ENCODE data around the gene JUP. TPM values are rescaled to one million over a fixed set of nuclear protein-coding genes. Genes with fewer than 3 reads are reported as not detected.
A peak's percentile ranks its signal among the peaks of the same experiment; 100 is the strongest.

The JUP gene
- total and polyA plus RNA-seq, 2 of the 13 experiments (the other 11 are each of a cell fraction or from before 2014, with no cell fraction given), result 12.1 to 20.6 TPM

DNA sequence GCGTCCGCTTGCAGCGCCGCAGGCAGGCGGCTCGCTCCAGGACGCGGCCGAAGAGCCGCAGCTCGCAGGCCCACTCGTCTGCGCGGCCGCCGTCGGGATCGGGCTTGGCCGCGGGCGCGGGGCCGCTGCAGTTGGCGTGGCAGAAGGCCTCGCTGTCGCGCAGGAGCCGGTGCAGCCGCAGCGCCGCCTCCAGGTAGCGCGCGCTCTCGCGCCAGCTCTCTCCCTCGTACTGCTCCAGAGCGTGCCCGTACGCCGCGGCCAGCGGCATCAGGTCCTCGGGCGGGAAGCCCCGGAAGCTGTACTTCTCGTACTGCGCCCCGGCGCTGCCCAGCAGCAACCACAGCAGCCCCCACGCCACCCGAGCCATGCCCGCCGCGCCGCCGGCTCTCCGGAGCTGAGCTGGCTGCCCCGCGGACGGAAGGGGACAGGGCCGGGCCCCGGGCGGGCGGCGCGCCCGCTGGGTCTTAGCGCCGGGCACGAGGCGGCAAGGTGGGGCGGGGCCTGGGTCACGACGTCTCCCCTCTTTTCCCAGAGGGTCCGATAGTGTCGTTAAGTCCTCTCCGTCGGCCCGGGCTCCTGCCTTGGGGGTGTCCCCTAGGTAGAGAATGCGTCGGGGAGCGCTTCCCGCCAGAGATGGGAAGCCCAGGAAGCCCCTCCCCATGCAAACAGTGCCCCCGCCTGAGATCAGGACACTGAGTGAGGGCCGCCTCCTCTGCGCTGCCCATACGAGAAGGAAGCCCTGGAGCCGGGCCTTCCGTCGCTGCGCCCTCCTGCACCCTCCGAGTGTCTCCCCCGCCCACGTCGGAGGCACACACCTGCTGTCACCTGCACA lies 25.3 kb upstream of the JUP start, which contains the start of gene P3H4 (continued):
- TF ChIP-seq, protein P1, sequence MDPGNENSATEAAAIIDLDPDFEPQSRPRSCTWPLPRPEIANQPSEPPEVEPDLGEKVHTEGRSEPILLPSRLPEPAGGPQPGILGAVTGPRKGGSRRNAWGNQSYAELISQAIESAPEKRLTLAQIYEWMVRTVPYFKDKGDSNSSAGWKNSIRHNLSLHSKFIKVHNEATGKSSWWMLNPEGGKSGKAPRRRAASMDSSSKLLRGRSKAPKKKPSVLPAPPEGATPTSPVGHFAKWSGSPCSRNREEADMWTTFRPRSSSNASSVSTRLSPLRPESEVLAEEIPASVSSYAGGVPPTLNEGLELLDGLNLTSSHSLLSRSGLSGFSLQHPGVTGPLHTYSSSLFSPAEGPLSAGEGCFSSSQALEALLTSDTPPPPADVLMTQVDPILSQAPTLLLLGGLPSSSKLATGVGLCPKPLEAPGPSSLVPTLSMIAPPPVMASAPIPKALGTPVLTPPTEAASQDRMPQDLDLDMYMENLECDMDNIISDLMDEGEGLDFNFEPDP (CRISPR knock-in tag; conservative IDR thresholded peaks at IDR 0.05), result no peak
- TF ChIP-seq ZMAT3 (CRISPR knock-in tag; conservative IDR thresholded peaks at IDR 0.05), result peak; percentile 96
- no peak for TF ChIP-seq ATF7 (IDR thresholded peaks at IDR 0.05)
- peak; percentile 9; the same call in 1 of the 2 replicates for TF ChIP-seq ATF7 (CRISPR knock-in tag; IDR thresholded peaks at IDR 0.05)
- TF ChIP-seq ZNF17 (CRISPR knock-in tag; IDR thresholded peaks at IDR 0.05), result no peak
- TF ChIP-seq ZBTB7A (CRISPR knock-in tag; IDR thresholded peaks at IDR 0.05), result peak; percentile 83
- TF ChIP-seq BCL3 (CRISPR knock-in tag; IDR thresholded peaks at IDR 0.05), result peak; percentile 97; the same call in 1 of the 2 replicates
- no peak for TF ChIP-seq U2AF2 (IDR thresholded peaks at IDR 0.05; ENCODE audit: low read depth, low read length)
- TF ChIP-seq, protein P2, sequence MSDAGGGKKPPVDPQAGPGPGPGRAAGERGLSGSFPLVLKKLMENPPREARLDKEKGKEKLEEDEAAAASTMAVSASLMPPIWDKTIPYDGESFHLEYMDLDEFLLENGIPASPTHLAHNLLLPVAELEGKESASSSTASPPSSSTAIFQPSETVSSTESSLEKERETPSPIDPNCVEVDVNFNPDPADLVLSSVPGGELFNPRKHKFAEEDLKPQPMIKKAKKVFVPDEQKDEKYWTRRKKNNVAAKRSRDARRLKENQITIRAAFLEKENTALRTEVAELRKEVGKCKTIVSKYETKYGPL (CRISPR knock-in tag; IDR thresholded peaks at IDR 0.05), result no peak
- TF ChIP-seq, protein P3, sequence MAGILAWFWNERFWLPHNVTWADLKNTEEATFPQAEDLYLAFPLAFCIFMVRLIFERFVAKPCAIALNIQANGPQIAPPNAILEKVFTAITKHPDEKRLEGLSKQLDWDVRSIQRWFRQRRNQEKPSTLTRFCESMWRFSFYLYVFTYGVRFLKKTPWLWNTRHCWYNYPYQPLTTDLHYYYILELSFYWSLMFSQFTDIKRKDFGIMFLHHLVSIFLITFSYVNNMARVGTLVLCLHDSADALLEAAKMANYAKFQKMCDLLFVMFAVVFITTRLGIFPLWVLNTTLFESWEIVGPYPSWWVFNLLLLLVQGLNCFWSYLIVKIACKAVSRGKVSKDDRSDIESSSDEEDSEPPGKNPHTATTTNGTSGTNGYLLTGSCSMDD (CRISPR knock-in tag; IDR thresholded peaks at IDR 0.05), result peak; percentile 85; the same call in 1 of the 2 replicates
- TF ChIP-seq ARNT2 (CRISPR knock-in tag; IDR thresholded peaks at IDR 0.05; ENCODE audit: low read depth), result peak; percentile 98
- TF ChIP-seq HCFC1 (IDR thresholded peaks at IDR 0.05; ENCODE audit: low read depth, low read length), result no peak
- no peak for TF ChIP-seq SNRNP70 (IDR thresholded peaks at IDR 0.05; ENCODE audit: low read depth, low read length)
- TF ChIP-seq, protein P4, sequence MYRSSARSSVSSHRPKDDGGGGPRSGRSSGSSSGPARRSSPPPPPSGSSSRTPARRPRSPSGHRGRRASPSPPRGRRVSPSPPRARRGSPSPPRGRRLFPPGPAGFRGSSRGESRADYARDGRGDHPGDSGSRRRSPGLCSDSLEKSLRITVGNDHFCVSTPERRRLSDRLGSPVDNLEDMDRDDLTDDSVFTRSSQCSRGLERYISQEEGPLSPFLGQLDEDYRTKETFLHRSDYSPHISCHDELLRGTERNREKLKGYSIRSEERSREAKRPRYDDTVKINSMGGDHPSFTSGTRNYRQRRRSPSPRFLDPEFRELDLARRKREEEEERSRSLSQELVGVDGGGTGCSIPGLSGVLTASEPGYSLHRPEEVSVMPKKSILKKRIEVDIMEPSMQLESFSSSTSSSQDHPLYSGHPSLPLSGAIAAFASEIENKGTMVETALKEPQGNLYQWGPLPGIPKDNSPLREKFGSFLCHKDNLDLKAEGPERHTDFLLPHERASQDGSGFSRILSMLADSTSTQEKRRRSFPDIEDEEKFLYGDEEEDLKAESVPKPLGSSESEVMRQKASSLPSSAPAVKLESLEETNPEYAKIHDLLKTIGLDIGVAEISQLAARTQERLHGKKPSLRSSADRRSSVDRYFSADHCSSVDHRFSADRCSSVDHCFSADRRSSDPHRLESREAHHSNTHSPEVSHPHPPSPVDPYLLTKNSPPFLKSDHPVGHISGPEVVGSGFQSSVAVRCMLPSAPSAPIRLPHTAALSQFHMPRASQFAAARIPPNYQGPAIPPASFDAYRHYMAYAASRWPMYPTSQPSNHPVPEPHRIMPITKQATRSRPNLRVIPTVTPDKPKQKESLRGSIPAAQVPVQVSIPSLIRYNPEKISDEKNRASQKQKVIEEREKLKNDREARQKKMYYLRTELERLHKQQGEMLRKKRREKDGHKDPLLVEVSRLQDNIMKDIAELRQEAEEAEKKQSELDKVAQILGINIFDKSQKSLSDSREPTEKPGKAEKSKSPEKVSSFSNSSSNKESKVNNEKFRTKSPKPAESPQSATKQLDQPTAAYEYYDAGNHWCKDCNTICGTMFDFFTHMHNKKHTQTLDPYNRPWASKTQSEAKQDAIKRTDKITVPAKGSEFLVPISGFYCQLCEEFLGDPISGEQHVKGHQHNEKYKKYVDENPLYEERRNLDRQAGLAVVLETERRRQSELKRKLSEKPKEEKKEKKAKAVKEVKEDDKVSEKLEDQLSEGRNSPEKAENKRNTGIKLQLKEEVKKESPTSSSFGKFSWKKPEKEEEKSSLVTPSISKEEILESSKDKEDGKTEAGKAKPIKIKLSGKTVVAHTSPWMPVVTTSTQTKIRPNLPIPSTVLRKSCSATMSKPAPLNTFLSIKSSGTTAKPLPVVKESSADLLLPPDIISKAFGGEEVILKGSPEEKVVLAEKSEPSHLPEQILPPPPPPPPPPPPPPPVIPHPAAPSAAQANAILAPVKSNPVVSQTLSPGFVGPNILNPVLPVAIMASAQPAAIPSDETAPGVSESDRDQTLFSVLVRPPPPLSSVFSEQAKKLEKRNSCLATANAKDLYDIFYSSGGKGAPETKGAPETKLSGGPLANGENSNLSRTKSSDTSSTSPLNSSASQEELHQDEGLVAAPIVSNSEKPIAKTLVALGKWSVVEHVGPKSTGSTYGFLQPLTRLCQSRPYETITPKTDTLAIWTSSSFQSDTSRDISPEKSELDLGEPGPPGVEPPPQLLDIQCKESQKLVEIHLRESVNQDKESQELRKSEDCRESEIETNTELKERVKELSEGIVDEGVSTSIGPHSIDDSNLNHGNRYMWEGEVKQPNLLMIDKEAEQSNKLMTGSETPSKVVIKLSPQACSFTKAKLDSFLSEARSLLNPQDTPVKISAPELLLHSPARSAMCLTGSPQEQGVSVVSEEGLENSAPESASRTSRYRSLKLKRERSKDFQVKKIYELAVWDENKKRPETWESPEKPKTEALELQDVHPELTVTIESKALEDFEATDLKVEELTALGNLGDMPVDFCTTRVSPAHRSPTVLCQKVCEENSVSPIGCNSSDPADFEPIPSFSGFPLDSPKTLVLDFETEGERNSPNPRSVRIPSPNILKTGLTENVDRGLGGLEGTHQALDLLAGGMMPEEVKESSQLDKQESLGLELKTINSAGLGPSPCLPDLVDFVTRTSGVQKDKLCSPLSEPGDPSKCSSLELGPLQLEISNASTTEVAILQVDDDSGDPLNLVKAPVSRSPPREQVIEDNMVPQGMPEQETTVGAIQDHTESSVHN (CRISPR knock-in tag; IDR thresholded peaks at IDR 0.05), result peak; percentile 40; the same call in 1 of the 2 replicates
- peak; percentile 90 for TF ChIP-seq RFXAP (CRISPR knock-in tag; IDR thresholded peaks at IDR 0.05; ENCODE audit: borderline replicate concordance)
- TF ChIP-seq, protein P5, sequence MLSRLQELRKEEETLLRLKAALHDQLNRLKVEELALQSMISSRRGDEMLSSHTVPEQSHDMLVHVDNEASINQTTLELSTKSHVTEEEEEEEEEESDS (CRISPR knock-in tag; IDR thresholded peaks at IDR 0.05; ENCODE audit: borderline replicate concordance), result peak; percentile 70; the same call in 1 of the 2 replicates
